Measurements from ENCODE around the gene SAMD9L. TPM values are rescaled to one million over a fixed set of nuclear protein-coding genes. Genes with fewer than 3 reads are reported as not detected.

Gene SAMD9L
- total and polyA plus RNA-seq, 2 of the 4 experiments (the other 2 are of a cell fraction), result 1.9 to 4.1 TPM

DNA sequence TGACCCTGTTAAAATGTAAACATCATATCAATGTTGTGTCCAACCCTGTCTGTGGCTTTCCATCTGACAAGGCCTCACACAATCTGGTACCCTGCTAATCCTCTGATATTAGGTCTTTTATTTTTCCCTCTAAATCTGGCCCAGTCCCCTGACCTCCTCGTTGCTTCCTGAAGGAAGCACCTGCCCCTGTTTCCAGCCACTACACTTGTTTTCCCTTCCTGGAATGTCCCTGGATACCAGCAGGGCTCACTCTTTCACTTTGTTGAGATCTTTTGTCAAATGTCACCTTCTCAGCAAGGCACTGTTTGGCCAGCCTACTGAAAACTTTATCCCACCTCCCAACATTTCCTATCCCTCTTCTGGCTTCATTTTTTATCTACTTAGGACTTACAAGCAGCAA is 2.1 kb downstream of the SAMD9L start:
- WGBS, 2 experiments (ENCODE audit: extremely low coverage in 2 of 2, insufficient read length in 1 of 2), result 33% methylated on average over 1 of the region's 1 CpG; no CpG with 5 or more reads in 1 of the 2 experiments
- H3K4me3 ChIP-seq (ENCODE audit: insufficient read depth, low read depth, low read length), result no peak overlapping the region
- no peak overlapping the region for H3K4me2 ChIP-seq (ENCODE audit: low read depth, low read length)
- H2AK5ac ChIP-seq (ENCODE audit: low read depth, low read length), result no peak overlapping the region
- no peak overlapping the region for H3K56ac ChIP-seq (ENCODE audit: extremely low read depth, insufficient read depth, low read length)
- no peak overlapping the region for H3K27ac ChIP-seq (ENCODE audit: insufficient read depth, low read length)
- H3K9me1 ChIP-seq (ENCODE audit: insufficient read depth, low read length), result no peaks in the 10 kb centered on the region
- 0 out of 4 replicates have a peak, but pooled peaks cover 0 to 5% of the 10 kb centered on the region in 2 experiments for H3K79me1 ChIP-seq (ENCODE audit: low read depth in 1 of 2, low read length in 2 of 2)
- no peaks in the 10 kb centered on the region for H3K27me3 ChIP-seq (ENCODE audit: control insufficient read depth, insufficient read depth, low read length)
- H2BK120ac ChIP-seq (ENCODE audit: low read depth, low read length), result no peak overlapping the region
- no peak overlapping the region for H3K23ac ChIP-seq (ENCODE audit: low read depth, low read length)
- POLR2A ChIA-PET (ENCODE audit: unreplicated experiment), result interaction anchor here (1.0 kb wide), 1 partner anchor 28 kb away, joined by 3 read pairs; the partner anchor contains the start of gene SAMD9
- no peak overlapping the region for H3K9ac ChIP-seq (ENCODE audit: low read depth, low read length)
- BruUV-seq (replicated peaks), result no TSS peak
- H2BK15ac ChIP-seq (ENCODE audit: low read depth, low read length), result no peak overlapping the region
- H3K4me1 ChIP-seq (ENCODE audit: control insufficient read depth, insufficient read depth, low read length), result peaks cover 7% of the 10 kb centered on the region; the same call in 1 of the 2 replicates
- intact Hi-C loops (cut with micrococcal nuclease) (loop anchor here (2.0 kb wide), 1 partner anchor 31 kb away; no protein-coding TSS in a partner anchor), dilution Hi-C loops (cut with HindIII; ENCODE audit: low sequenced_read_pairs, unreplicated experiment) (no loop called here), in situ Hi-C loops (cut with MboI; ENCODE audit: low sequenced_read_pairs) (no loop called here)
- TF ChIP-seq SMC3 (IDR thresholded peaks at IDR 0.05; ENCODE audit: low read depth, low read length) (no peak), RFX5 (IDR thresholded peaks at IDR 0.05; ENCODE audit: low read depth, low read length) (no peak), BHLHE40 (IDR thresholded peaks at IDR 0.05; ENCODE audit: low read depth, low read length) (no peak), RCOR1 (IDR thresholded peaks at IDR 0.05; ENCODE audit: insufficient replicate concordance, low read length) (no peak), MAZ (IDR thresholded peaks at IDR 0.05; ENCODE audit: borderline replicate concordance, low read depth, low read length) (no peak), NFE2L2 (IDR thresholded peaks at IDR 0.05; ENCODE audit: low read depth, low read length) (no peak), CEBPB (IDR thresholded peaks at IDR 0.05; ENCODE audit: low read depth, low read length) (no peak), RAD21 (IDR thresholded peaks at IDR 0.05; ENCODE audit: low read length) (no peak), POLR2A (IDR thresholded peaks at IDR 0.05; ENCODE audit: low read depth, low read length) (no peak)
- TF ChIP-seq, protein P1, sequence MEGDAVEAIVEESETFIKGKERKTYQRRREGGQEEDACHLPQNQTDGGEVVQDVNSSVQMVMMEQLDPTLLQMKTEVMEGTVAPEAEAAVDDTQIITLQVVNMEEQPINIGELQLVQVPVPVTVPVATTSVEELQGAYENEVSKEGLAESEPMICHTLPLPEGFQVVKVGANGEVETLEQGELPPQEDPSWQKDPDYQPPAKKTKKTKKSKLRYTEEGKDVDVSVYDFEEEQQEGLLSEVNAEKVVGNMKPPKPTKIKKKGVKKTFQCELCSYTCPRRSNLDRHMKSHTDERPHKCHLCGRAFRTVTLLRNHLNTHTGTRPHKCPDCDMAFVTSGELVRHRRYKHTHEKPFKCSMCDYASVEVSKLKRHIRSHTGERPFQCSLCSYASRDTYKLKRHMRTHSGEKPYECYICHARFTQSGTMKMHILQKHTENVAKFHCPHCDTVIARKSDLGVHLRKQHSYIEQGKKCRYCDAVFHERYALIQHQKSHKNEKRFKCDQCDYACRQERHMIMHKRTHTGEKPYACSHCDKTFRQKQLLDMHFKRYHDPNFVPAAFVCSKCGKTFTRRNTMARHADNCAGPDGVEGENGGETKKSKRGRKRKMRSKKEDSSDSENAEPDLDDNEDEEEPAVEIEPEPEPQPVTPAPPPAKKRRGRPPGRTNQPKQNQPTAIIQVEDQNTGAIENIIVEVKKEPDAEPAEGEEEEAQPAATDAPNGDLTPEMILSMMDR (conservative IDR thresholded peaks at IDR 0.05; ENCODE audit: low read depth, low read length), result no peak
- H2BK5ac ChIP-seq (ENCODE audit: low read depth, low read length, poor library complexity, severe bottlenecking), result no peak overlapping the region
- no peak for DNase-seq
- no peak overlapping the region for H3K18ac ChIP-seq (ENCODE audit: low read depth, low read length)
- H2BK20ac ChIP-seq (ENCODE audit: low read depth, low read length), result no peak overlapping the region
- no peak overlapping the region for H4K5ac ChIP-seq (ENCODE audit: low read depth, low read length)
- CTCF ChIA-PET, result interaction anchor here (0.7 kb wide), 1 partner anchor 570 kb away, joined by 3 read pairs; no protein-coding TSS in a partner anchor
- no peak for ATAC-seq (ENCODE audit: low read depth)
- H4K20me1 ChIP-seq (ENCODE audit: insufficient read depth, low read length), result no peaks in the 10 kb centered on the region
- H3K14ac ChIP-seq (replicated peaks; ENCODE audit: low read depth, low read length), result no peak overlapping the region
- H4K8ac ChIP-seq (ENCODE audit: low read depth in 2 of 2, low read length in 2 of 2), result no peak overlapping the region
- H2AFZ ChIP-seq (replicated peaks; ENCODE audit: low read length, poor library complexity), result no peak overlapping the region
- H2AK9ac ChIP-seq (replicated peaks; ENCODE audit: low read depth, low read length, poor library complexity), result no peak overlapping the region
- no peaks in the 10 kb centered on the region for H3K9me3 ChIP-seq (ENCODE audit: control insufficient read depth, insufficient read depth, low read length)
- H4K91ac ChIP-seq (ENCODE audit: insufficient read depth, low read depth, low read length), result no peak overlapping the region
- peaks cover 1% of the 10 kb centered on the region; the same call in 1 of the 2 replicates for H3K36me3 ChIP-seq (ENCODE audit: control insufficient read depth, insufficient read depth, low read length)
- no peak overlapping the region for H3K4ac ChIP-seq (ENCODE audit: low read depth, low read length)

All from IMR-90 (cell line).